ENCODE measurements around the gene C3orf38. TPM values are rescaled to one million over a fixed set of nuclear protein-coding genes. Genes with fewer than 3 reads are reported as not detected.
"Not testable (repeated sequence)": the region's sequence is repeated elsewhere in the genome, so short reads cannot be mapped to it uniquely, and the experiment has no call there.

The C3orf38 gene
- polyA plus RNA-seq, 3 donors, result 9.1 to 25.4 (median 24.9) TPM

- DNase-seq, result peak; percentile 6 to 20 (median 13)
- Histone ChIP-seq H3K79me2 (ENCODE audit: insufficient read depth, low read length) (peaks cover 45% of the 10 kb centered on the region), H3K4me1 (ENCODE audit: control insufficient read depth in 1 of 2, insufficient read depth in 2 of 2, low read length in 2 of 2) (peaks cover 2 to 11% of the 10 kb centered on the region in 2 donors), H3K9ac (ENCODE audit: insufficient read depth, low read length, poor library complexity, severe bottlenecking) (no peak overlapping the region), H3K27ac (ENCODE audit: low read depth in 1 of 2, low read length in 2 of 2) (peak overlapping the region in 1 of 2 donors; percentile 59), H3K4me3 (replicated peaks in 1 of 3; ENCODE audit: low read depth in 2 of 3, low read length in 3 of 3) (no peak overlapping the region), H3K9me3 (replicated peaks in 1 of 2; ENCODE audit: control insufficient read depth in 1 of 2, insufficient read depth in 1 of 2, low read length in 2 of 2) (no peaks in the 10 kb centered on the region), H2AFZ (ENCODE audit: insufficient read depth, low read depth, low read length, poor library complexity, severe bottlenecking) (no peak overlapping the region), H3K36me3 (replicated peaks in 1 of 2; ENCODE audit: control insufficient read depth in 1 of 2, insufficient read depth in 2 of 2, low read length in 2 of 2) (peaks cover 7 to 37% of the 10 kb centered on the region in 2 donors), H4K20me1 (ENCODE audit: insufficient read depth, low read length) (peaks cover 4% of the 10 kb centered on the region), H3K27me3 (ENCODE audit: control insufficient read depth in 2 of 2, insufficient read depth in 2 of 2, low read length in 2 of 2) (no peaks in the 10 kb centered on the region), H3K4me2 (replicated peaks; ENCODE audit: extremely low read depth, low read length, poor library complexity, severe bottlenecking) (no peak overlapping the region)
- H3K27ac Mint-ChIP-seq, result peak overlapping the region in 4 of 7 donors; percentile 6 to 81 (median 48)
- TF ChIP-seq, protein P1, sequence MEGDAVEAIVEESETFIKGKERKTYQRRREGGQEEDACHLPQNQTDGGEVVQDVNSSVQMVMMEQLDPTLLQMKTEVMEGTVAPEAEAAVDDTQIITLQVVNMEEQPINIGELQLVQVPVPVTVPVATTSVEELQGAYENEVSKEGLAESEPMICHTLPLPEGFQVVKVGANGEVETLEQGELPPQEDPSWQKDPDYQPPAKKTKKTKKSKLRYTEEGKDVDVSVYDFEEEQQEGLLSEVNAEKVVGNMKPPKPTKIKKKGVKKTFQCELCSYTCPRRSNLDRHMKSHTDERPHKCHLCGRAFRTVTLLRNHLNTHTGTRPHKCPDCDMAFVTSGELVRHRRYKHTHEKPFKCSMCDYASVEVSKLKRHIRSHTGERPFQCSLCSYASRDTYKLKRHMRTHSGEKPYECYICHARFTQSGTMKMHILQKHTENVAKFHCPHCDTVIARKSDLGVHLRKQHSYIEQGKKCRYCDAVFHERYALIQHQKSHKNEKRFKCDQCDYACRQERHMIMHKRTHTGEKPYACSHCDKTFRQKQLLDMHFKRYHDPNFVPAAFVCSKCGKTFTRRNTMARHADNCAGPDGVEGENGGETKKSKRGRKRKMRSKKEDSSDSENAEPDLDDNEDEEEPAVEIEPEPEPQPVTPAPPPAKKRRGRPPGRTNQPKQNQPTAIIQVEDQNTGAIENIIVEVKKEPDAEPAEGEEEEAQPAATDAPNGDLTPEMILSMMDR (IDR thresholded peaks at IDR 0.05), result no peak
- H3K36me3 Mint-ChIP-seq, result peaks cover 29 to 33% of the 10 kb centered on the region in 2 donors
- H3K4me1 Mint-ChIP-seq, result peaks cover 8% of the 10 kb centered on the region
- H3K27me3 Mint-ChIP-seq (ENCODE audit: low read depth in 3 of 3), result no peaks in the 10 kb centered on the region
- intact Hi-C loops (cut with micrococcal nuclease), result loop anchor here in 1 of 2 donors (10.0 kb wide), 1 partner anchor 53 kb away; no protein-coding TSS in a partner anchor
- H3K4me3 Mint-ChIP-seq, result no peak overlapping the region
- no peaks in the 10 kb centered on the region for H3K9me3 Mint-ChIP-seq
- WGBS (ENCODE audit: insufficient coverage), result no CpG with 5 or more reads among the region's 1 CpG
Measured at GRCh38 chr3:88117683-88118082, 32.1 kb upstream of the C3orf38 start.

DNA sequence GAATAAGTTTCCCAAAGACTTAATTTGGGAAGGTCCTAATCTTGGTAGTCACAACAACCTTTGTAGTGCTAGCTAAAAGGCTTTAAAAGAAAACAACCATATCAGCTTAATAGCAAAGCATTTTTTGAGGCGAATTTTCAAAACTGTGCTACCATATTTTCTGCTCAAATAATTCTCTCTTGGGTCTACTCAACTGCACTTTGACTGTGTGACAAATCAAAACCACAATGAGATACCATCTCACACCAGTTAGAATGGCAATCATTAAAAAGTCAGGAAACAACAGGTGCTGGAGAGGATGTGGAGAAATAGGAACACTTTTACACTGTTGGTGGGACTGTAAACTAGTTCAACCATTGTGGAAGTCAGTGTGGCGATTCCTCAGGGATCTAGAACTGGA, 31.2 kb upstream of the C3orf38 start:
- H3K4me3 ChIP-seq (replicated peaks in 1 of 3; ENCODE audit: low read depth in 2 of 3, low read length in 3 of 3); H4K20me1 ChIP-seq (ENCODE audit: insufficient read depth, low read length); H3K27me3 Mint-ChIP-seq (ENCODE audit: low read depth in 3 of 3); H3K9me3 Mint-ChIP-seq; H3K4me2 ChIP-seq (replicated peaks; ENCODE audit: extremely low read depth, low read length, poor library complexity, severe bottlenecking); H3K9ac ChIP-seq (ENCODE audit: insufficient read depth, low read length, poor library complexity, severe bottlenecking); H3K4me3 Mint-ChIP-seq; H3K27me3 ChIP-seq (ENCODE audit: control insufficient read depth in 2 of 2, insufficient read depth in 2 of 2, low read length in 2 of 2); H2AFZ ChIP-seq (ENCODE audit: insufficient read depth, low read depth, low read length, poor library complexity, severe bottlenecking); H3K4me1 Mint-ChIP-seq; H3K9me3 ChIP-seq (replicated peaks in 1 of 2; ENCODE audit: control insufficient read depth in 1 of 2, insufficient read depth in 1 of 2, low read length in 2 of 2); DNase-seq: not testable (repeated sequence)
- 100% methylated on average over 1 of the region's 2 CpGs for WGBS (ENCODE audit: insufficient coverage)
- intact Hi-C loops (cut with micrococcal nuclease), result loop anchor here in 1 of 2 donors (10.0 kb wide), 1 partner anchor 54 kb away; no protein-coding TSS in a partner anchor
- peaks cover 46% of the 10 kb centered on the region for H3K79me2 ChIP-seq (ENCODE audit: insufficient read depth, low read length)
- peaks cover 2 to 11% of the 10 kb centered on the region in 2 donors for H3K4me1 ChIP-seq (ENCODE audit: control insufficient read depth in 1 of 2, insufficient read depth in 2 of 2, low read length in 2 of 2)
- Mint-ChIP-seq H3K27ac (peak overlapping the region in 1 of 7 donors; percentile 81), H3K36me3 (peaks cover 29 to 33% of the 10 kb centered on the region in 2 donors)
- H3K27ac ChIP-seq (ENCODE audit: low read depth in 1 of 2, low read length in 2 of 2), result peak overlapping the region in 1 of 2 donors; percentile 59
- H3K36me3 ChIP-seq (replicated peaks in 1 of 2; ENCODE audit: control insufficient read depth in 1 of 2, insufficient read depth in 2 of 2, low read length in 2 of 2), result peaks cover 7 to 37% of the 10 kb centered on the region in 2 donors

All from CD14-positive monocyte (primary cell).